PFSK-1 (cell line): Measurements from ENCODE around the gene VWCE.
"Not testable (repeated sequence)": the region's sequence is repeated elsewhere in the genome, so short reads cannot be mapped to it uniquely, and the experiment has no call there.

Experiments used
- FOXP2 ChIP-seq: optimal IDR thresholded peaks from 2 replicates; pipeline ENCODE3; 2011; ENCODE audit warnings: borderline replicate concordance, control low read depth, inconsistent platforms; ENCODE audit not compliant: insufficient read depth; ENCODE audit errors: extremely low read length, extremely low read depth
- POLR2AphosphoS5 ChIP-seq: IDR thresholded peaks from 2 replicates; pipeline ENCODE4 v1.6.1; 2012; ENCODE audit warnings: low read depth, mild to moderate bottlenecking, control low read depth, low read length, moderate library complexity
- SIN3A ChIP-seq: IDR thresholded peaks from 2 replicates; pipeline ENCODE4 v1.6.1; 2012; ENCODE audit warnings: mild to moderate bottlenecking, low read length, moderate library complexity, borderline replicate concordance; ENCODE audit not compliant: insufficient read depth
- TAF1 ChIP-seq: IDR thresholded peaks from 2 replicates; pipeline ENCODE4 v1.6.1; 2012; ENCODE audit warnings: low read length, control low read depth, borderline replicate concordance; ENCODE audit not compliant: insufficient read depth
- TF ChIP-seq, protein P1 (sequence below), 2 experiments: IDR thresholded peaks; 2 replicates each; pipeline versions ENCODE4 v1.6.1 to v1.8.0; 2011 to 2012; ENCODE audit warnings: low read depth in 2 of 2, low read length in 2 of 2, control low read depth in 1 of 2, inconsistent platforms in 1 of 2, mild to moderate bottlenecking in 1 of 2, moderate library complexity in 1 of 2; ENCODE audit not compliant: insufficient read depth in 1 of 2

The VWCE gene

DNA sequence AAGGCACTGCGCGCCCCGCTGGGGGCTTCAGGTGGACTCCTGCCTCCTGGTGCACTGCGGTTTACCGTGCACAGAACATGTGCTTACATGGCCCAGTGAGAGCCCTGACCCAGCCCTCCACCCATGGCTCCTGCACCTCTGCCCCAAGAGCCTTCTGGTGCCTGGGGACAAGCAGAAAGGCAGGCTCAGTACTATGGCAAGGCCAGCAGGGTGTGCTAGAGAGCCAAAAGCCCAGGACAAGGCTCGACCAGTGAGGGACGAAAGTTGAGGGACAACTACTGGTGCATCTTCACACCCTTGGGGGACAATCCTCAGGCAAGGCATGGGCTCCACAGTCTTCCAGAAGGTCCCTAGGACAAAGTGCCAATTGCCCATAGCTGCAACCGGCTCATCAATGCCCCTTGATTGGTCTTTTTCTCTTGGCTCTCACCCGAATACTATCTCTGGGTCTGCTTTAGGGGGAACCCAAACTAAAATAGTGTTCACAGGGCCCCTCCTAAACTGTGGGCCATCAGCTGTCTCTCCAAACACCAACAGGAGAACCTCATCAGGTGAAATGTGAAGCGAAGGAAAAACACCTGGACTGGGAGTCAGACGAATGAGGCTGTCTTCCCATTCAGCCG, 40.6 kb downstream of the VWCE start:
- TF ChIP-seq, protein P1, sequence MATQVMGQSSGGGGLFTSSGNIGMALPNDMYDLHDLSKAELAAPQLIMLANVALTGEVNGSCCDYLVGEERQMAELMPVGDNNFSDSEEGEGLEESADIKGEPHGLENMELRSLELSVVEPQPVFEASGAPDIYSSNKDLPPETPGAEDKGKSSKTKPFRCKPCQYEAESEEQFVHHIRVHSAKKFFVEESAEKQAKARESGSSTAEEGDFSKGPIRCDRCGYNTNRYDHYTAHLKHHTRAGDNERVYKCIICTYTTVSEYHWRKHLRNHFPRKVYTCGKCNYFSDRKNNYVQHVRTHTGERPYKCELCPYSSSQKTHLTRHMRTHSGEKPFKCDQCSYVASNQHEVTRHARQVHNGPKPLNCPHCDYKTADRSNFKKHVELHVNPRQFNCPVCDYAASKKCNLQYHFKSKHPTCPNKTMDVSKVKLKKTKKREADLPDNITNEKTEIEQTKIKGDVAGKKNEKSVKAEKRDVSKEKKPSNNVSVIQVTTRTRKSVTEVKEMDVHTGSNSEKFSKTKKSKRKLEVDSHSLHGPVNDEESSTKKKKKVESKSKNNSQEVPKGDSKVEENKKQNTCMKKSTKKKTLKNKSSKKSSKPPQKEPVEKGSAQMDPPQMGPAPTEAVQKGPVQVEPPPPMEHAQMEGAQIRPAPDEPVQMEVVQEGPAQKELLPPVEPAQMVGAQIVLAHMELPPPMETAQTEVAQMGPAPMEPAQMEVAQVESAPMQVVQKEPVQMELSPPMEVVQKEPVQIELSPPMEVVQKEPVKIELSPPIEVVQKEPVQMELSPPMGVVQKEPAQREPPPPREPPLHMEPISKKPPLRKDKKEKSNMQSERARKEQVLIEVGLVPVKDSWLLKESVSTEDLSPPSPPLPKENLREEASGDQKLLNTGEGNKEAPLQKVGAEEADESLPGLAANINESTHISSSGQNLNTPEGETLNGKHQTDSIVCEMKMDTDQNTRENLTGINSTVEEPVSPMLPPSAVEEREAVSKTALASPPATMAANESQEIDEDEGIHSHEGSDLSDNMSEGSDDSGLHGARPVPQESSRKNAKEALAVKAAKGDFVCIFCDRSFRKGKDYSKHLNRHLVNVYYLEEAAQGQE (IDR thresholded peaks at IDR 0.05; ENCODE audit: insufficient read depth in 1 of 2, low read depth in 2 of 2, low read length in 2 of 2), result no peak
- TF ChIP-seq SIN3A, result no peak
- TF ChIP-seq POLR2AphosphoS5, result no peak
- TF ChIP-seq TAF1, result no peak
- TF ChIP-seq FOXP2, result no peak

DNA sequence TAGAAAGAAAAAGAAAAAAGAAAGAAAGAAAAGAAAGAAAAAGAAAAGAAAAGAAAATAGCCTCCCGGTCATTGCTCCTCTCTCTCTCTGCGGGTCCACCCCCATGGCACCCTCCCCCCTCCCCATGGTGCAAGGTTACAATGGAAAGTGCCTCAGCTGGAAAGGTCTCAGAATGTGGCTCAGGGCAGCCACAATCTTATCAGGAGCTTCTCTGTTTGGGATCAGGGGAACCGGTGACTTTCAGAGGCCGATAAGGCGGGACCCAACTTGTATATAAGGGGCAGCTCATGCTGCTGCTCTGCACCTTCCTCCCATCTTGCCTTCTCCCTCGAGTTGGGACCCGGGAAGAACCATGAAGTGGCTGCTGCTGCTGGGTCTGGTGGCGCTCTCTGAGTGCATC, 54.2 kb downstream of the VWCE start, which contains the start of gene PGA5:
Gene PGA5, plus strand, starts transcription at position 301 of the 400 bp plus-strand sequence. Its CDS starts 52 bp downstream, at position 353.
- not testable (repeated sequence) for TF ChIP-seq FOXP2, TAF1, SIN3A

DNA sequence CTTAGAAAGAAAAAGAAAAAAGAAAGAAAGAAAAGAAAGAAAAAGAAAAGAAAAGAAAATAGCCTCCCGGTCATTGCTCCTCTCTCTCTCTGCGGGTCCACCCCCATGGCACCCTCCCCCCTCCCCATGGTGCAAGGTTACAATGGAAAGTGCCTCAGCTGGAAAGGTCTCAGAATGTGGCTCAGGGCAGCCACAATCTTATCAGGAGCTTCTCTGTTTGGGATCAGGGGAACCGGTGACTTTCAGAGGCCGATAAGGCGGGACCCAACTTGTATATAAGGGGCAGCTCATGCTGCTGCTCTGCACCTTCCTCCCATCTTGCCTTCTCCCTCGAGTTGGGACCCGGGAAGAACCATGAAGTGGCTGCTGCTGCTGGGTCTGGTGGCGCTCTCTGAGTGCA, 73.1 kb downstream of the VWCE start, which contains the start of gene PGA4:
Gene PGA4, plus strand, starts transcription at position 301 of the 400 bp plus-strand sequence. Its CDS starts 54 bp downstream, at position 355.
- TF ChIP-seq TAF1, SIN3A, POLR2AphosphoS5: not testable (repeated sequence)
